A549 (cell line): ENCODE results near the gene AP3D1. TPM values are rescaled to one million over a fixed set of nuclear protein-coding genes. Genes with fewer than 3 reads are reported as not detected.

Experiments used
- ATAC-seq, 2 experiments: fragments of 200-7000 bp in 1 of 2; fragments of >200 bp in 1 of 2; cut with Nextera tagmentation in 1 of 2; cut with Tn5 transposase in 1 of 2; 3 replicates each; pipeline versions ENCODE4 v1.8.0 to v1.9.1; 2018 to 2020; ENCODE audit warnings: mild to moderate bottlenecking in 1 of 2, moderate library complexity in 1 of 2
- CTCF ChIA-PET: fragments of 300-600 bp; sonication (Branson Sonifier 250); formaldehyde crosslinking; extraction: SDS; loops from one replicate; lab custom pipeline; 2021; ENCODE audit warnings: antibody characterized with exemption, inconsistent platforms; lab: Yijun Ruan, JAX
- POLR2A ChIA-PET: fragments of 350-600 bp; formaldehyde crosslinking; extraction: SDS; loops from one replicate; lab custom pipeline; 2021; ENCODE audit warnings: antibody characterized with exemption, inconsistent platforms; lab: Yijun Ruan, JAX
- DNase-seq, 2 experiments: peaks; one replicate each; pipeline versions ENCODE4 v3.0.0 to v3.0.0-alpha.2; 2011 to 2016; ENCODE audit warnings: low read depth in 1 of 2, low spot score in 1 of 2
- FAIRE-seq: peaks from 2 replicates; lab custom pipeline; 2011; peaks lifted over from hg19 to GRCh38; lab: Jason Lieb, UNC
- H3K27ac ChIP-seq, 2 experiments: fragments of >200 bp; sonication (Bioruptor Twin); formaldehyde crosslinking; 3 replicates each; pipeline ENCODE4 v1.5.1; 2016 to 2017
- H3K4me1 ChIP-seq: fragments of >200 bp; sonication (Bioruptor Twin); formaldehyde crosslinking; 3 replicates; pipeline ENCODE4 v1.6.1; 2016
- H3K4me2 ChIP-seq: fragments of >200 bp; sonication (Bioruptor Twin); formaldehyde crosslinking; 3 replicates; pipeline ENCODE4 v1.6.1; 2016
- H3K4me3 ChIP-seq: fragments of >200 bp; sonication (Bioruptor Twin); formaldehyde crosslinking; 3 replicates; pipeline ENCODE4 v1.5.1; 2016
- H3K9me3 ChIP-seq: fragments of >200 bp; sonication (Bioruptor Twin); formaldehyde crosslinking; 3 replicates; pipeline ENCODE4 v1.6.1; 2016
- CBX2 ChIP-seq: fragments of 200-600 bp; sonication (generic); IDR thresholded peaks from 2 replicates; pipeline ENCODE4 v1.6.1; 2016; ENCODE audit warnings: low read depth, mild to moderate bottlenecking, borderline replicate concordance
- CEBPB ChIP-seq, 2 experiments: fragments of >200 bp in 1 of 2; sonication (Bioruptor Twin) in 1 of 2; formaldehyde crosslinking in 1 of 2; IDR thresholded peaks; 2 replicates each; pipeline ENCODE4 v1.6.1; 2012 to 2016
- CHD2 ChIP-seq: fragments of 150-350 bp; IDR thresholded peaks from 2 replicates; pipeline ENCODE4 v1.6.1; 2014; ENCODE audit warnings: low read length; ENCODE audit not compliant: partially characterized antibody
- CHD4 ChIP-seq: fragments of 200-600 bp; sonication (generic); IDR thresholded peaks from 2 replicates; pipeline ENCODE4 v1.6.1; 2016; ENCODE audit warnings: antibody characterized with exemption, mild to moderate bottlenecking, borderline replicate concordance
- E2F6 ChIP-seq: IDR thresholded peaks from 2 replicates; pipeline ENCODE4 v1.6.1; 2012; ENCODE audit warnings: low read depth, borderline replicate concordance
- FOSL2 ChIP-seq, 2 experiments: fragments of 450-650 bp in 1 of 2; fragments of >200 bp in 1 of 2; sonication (Bioruptor Twin) in 1 of 2; formaldehyde crosslinking; IDR thresholded peaks; 2 replicates each; pipeline versions ENCODE4 v1.5.0 to v1.6.1; 2016 to 2020; ENCODE audit warnings: mild to moderate bottlenecking in 1 of 2, moderate library complexity in 1 of 2
- HMGXB4 ChIP-seq: fragments of 250-450 bp; sonication (Bioruptor Pico); IDR thresholded peaks from 2 replicates; pipeline ENCODE4 v1.5.0; 2021; ENCODE audit warnings: mild to moderate bottlenecking, moderate library complexity, borderline replicate concordance
- HOXB5 ChIP-seq: fragments of 250-450 bp; sonication (Bioruptor Pico); IDR thresholded peaks from 2 replicates; pipeline ENCODE4 v1.5.0; 2020; ENCODE audit warnings: mild to moderate bottlenecking, moderate library complexity
- JUN ChIP-seq, 2 experiments: fragments of >200 bp; sonication (Bioruptor Twin); formaldehyde crosslinking; IDR thresholded peaks; 2 replicates in 1 of 2; 3 replicates in 1 of 2; pipeline ENCODE4 v1.6.1; 2016 to 2017
- KDM1A ChIP-seq: fragments of 200-600 bp; sonication (generic); IDR thresholded peaks from 2 replicates; pipeline ENCODE4 v1.6.1; 2016; ENCODE audit warnings: low read depth, mild to moderate bottlenecking
- RARB ChIP-seq: fragments of 250-450 bp; sonication (Bioruptor Pico); IDR thresholded peaks from 2 replicates; pipeline ENCODE4 v1.8.0; 2021; ENCODE audit warnings: mild to moderate bottlenecking, moderate library complexity
- SREBF2 ChIP-seq: fragments of 450-650 bp; IDR thresholded peaks from 2 replicates; pipeline ENCODE4 v1.6.1; 2014; ENCODE audit warnings: mild to moderate bottlenecking, moderate library complexity
- ZC3H11A ChIP-seq: fragments of 450-650 bp; IDR thresholded peaks from 2 replicates; pipeline ENCODE4 v1.6.1; 2014; ENCODE audit warnings: antibody characterized with exemption, mild to moderate bottlenecking
- ZFP36 ChIP-seq: fragments of 450-650 bp; IDR thresholded peaks from 2 replicates; pipeline ENCODE4 v1.6.1; 2014; ENCODE audit warnings: borderline replicate concordance; ENCODE audit not compliant: partially characterized antibody
- WGBS: methylation state at CpG from one replicate; pipeline ENCODE4 v1.1.6; 2017; ENCODE audit errors: missing lambda C conversion rate; 5-methylcytosine and 5-hydroxymethylcytosine counted together
- polyA plus RNA-seq, 4 experiments: library from polyadenylated mRNA; depleted of rRNA in 3 of 4; stranded (reverse); fragments of >200 nt; fragmentation: RNase III in 1 of 4; extraction: RNeasy Plus Mini Kit Qiagen cat#74134 plus additional on column Dnase treatment in 1 of 4; gene quantifications; 2 replicates in 3 of 4; 3 replicates in 1 of 4; pipeline ENCODE4 v1.2.3, GENCODE V29; 2011 to 2017

Gene AP3D1
- polyA plus RNA-seq, 2 of the 4 experiments (the other 2 are of a cell fraction), result 44.4 to 66.9 TPM

- DNase-seq (peak in 1 of 2 experiments; percentile 59), ATAC-seq (peak in 1 of 2 experiments; percentile 33; a peak in 3 of 6 replicates), FAIRE-seq (no peak)
- Histone ChIP-seq H3K4me3 (no peak overlapping the region), H3K4me1 (peaks cover 67% of the 10 kb centered on the region), H3K4me2 (peak overlapping the region; percentile 80), H3K9me3 (no peaks in the 10 kb centered on the region), H3K27ac (peak overlapping the region; percentile 84 to 89; a peak in 5 of 6 replicates)
- ChIA-PET CTCF (interaction anchor here (1.0 to 3.0 kb wide), 2 partner anchors 11 to 12 kb away, joined by 3 to 15 read pairs; no protein-coding TSS in a partner anchor), POLR2A (no interaction called here)
- WGBS, result 62% methylated on average over 35 of the region's 35 CpGs
- no peak for TF ChIP-seq HMGXB4 (CRISPR knock-in tag)
- 0 out of 2 replicates have a peak, but pooled peaks have one; percentile 27 for TF ChIP-seq E2F6
- TF ChIP-seq FOSL2 (IDR thresholded peaks at IDR 0.05), result no peak
- TF ChIP-seq FOSL2 (CRISPR knock-in tag; IDR thresholded peaks at IDR 0.05), result no peak
- TF ChIP-seq ZC3H11A, result no peak
Observed at GRCh38 chr19:2166741-2167738, 15.7 kb upstream of the AP3D1 start.

GRCh38 chr19:2164020-2164998 lies 12.9 kb upstream of the AP3D1 start:
- FAIRE-seq, result no peak
- DNase-seq, result no peak
- no peaks in the 10 kb centered on the region for H3K9me3 ChIP-seq
- peak overlapping the region; percentile 99 for H3K27ac ChIP-seq
- peaks cover 51% of the 10 kb centered on the region for H3K4me1 ChIP-seq
- peak in 1 of 2 experiments; percentile 37; a peak in 3 of 6 replicates for ATAC-seq
- peak overlapping the region; percentile 85 for H3K4me2 ChIP-seq
- ChIA-PET POLR2A (no interaction called here), CTCF (interaction anchor here (0.6 kb wide), 1 partner anchor 35 kb away, joined by 3 read pairs; no protein-coding TSS in a partner anchor)
- WGBS, result 1% methylated on average over 16 of the region's 95 CpGs
- TF ChIP-seq HOXB5 (CRISPR knock-in tag) (no peak), CHD4 (no peak), JUN (IDR thresholded peaks at IDR 0.05) (peak; percentile 2 to 51; a peak in 4 of 5 replicates)
- H3K4me3 ChIP-seq, result peak overlapping the region; percentile 98

- Histone ChIP-seq H3K9me3 (no peaks in the 10 kb centered on the region), H3K27ac (peak overlapping the region; percentile 48 to 99; a peak in 4 of 6 replicates), H3K4me1 (peaks cover 22% of the 10 kb centered on the region), H3K4me3 (no peak overlapping the region), H3K4me2 (no peak overlapping the region)
- ChIA-PET POLR2A (no interaction called here), CTCF (interaction anchor here (0.6 to 0.7 kb wide), 3 partner anchors 98 to 653 kb away, joined by 3 to 4 read pairs (median 3); no protein-coding TSS in a partner anchor)
- ATAC-seq (no peak), DNase-seq (no peak), FAIRE-seq (no peak)
- 92% methylated on average over 10 of the region's 10 CpGs for WGBS
- TF ChIP-seq CEBPB (IDR thresholded peaks at IDR 0.05) (no peak), SREBF2 (no peak), KDM1A (no peak), ZFP36 (no peak), CHD2 (no peak), CBX2 (no peak), RARB (no peak), JUN (IDR thresholded peaks at IDR 0.05) (no peak)
Observed at GRCh38 chr19:2160379-2160778, 9.0 kb upstream of the AP3D1 start.
